ENCODE data around the gene GPR137B. TPM values are rescaled to one million over a fixed set of nuclear protein-coding genes. Genes with fewer than 3 reads are reported as not detected.

Gene GPR137B
- total and polyA plus RNA-seq, 2 donors (not counting 1 experiment from before 2014, with no cell fraction given), result 12.9 to 13.6 TPM

DNA sequence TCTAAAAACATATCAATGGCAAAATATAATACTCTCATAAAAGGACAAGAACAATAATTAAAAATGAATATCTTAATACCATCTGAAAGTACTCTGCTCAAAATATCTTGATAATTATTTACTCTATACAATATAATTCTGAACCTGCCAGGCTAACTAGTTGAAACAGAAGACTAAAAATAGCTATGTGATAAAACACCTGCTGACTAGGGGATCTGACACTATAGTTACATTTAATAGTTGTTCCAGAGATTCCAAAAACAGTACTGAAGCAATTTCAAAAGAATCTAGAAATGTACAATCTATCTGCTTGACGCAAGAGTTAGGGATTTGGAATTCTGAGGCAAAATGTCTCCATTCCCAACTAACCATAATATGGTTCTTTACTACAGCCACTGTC is 109.2 kb downstream of the GPR137B start:
- H3K9ac ChIP-seq (ENCODE audit: insufficient read depth, low read length), result no peak overlapping the region
- no peak overlapping the region for H3K4me3 ChIP-seq (replicated peaks in 1 of 4; ENCODE audit: control extremely low read depth in 1 of 4, insufficient read depth in 1 of 4, low read depth in 3 of 4, low read length in 4 of 4)
- H2AFZ ChIP-seq (ENCODE audit: low read length), result no peak overlapping the region
- no peak for DNase-seq (ENCODE audit: low read depth in 2 of 2)
- TF ChIP-seq CTCF (conservative IDR thresholded peaks at IDR 0.05 in 1 of 2, IDR thresholded peaks at IDR 0.05 in 1 of 2; ENCODE audit: low read depth in 1 of 2, low read length in 2 of 2), result no peak
- no peak for TF ChIP-seq EZH2 (IDR thresholded peaks at IDR 0.05; ENCODE audit: low read length, missing control alignments)
- no peaks in the 10 kb centered on the region for H3K4me1 ChIP-seq (ENCODE audit: control insufficient read depth, extremely low read depth, insufficient read depth, low read length)
- H4K20me1 ChIP-seq (ENCODE audit: control insufficient read depth, extremely low read depth, insufficient read depth, low read length), result no peaks in the 10 kb centered on the region
- no peak overlapping the region for H3K27ac ChIP-seq (ENCODE audit: insufficient read depth, low read length)
- no peaks in the 10 kb centered on the region for H3K36me3 ChIP-seq (ENCODE audit: control insufficient read depth, insufficient read depth, low read length)
- H3K4me2 ChIP-seq (ENCODE audit: extremely low read depth, insufficient read depth, low read length), result no peak overlapping the region
- H3K27me3 ChIP-seq (ENCODE audit: control insufficient read depth, insufficient read depth, low read length), result no peaks in the 10 kb centered on the region
- no peaks in the 10 kb centered on the region for H3K79me2 ChIP-seq (ENCODE audit: control insufficient read depth, insufficient read depth, low read length)
- no peaks in the 10 kb centered on the region for H3K9me3 ChIP-seq (ENCODE audit: control insufficient read depth, insufficient read depth, low read depth, low read length)

GRCh38 chr1:236253119-236253518 is 110.8 kb downstream of the GPR137B start:
- DNase-seq (ENCODE audit: low read depth in 2 of 2), result no peak
- H3K4me3 ChIP-seq (replicated peaks in 1 of 4; ENCODE audit: control extremely low read depth in 1 of 4, insufficient read depth in 1 of 4, low read depth in 3 of 4, low read length in 4 of 4), result no peak overlapping the region
- no peak overlapping the region for H2AFZ ChIP-seq (ENCODE audit: low read length)
- H3K36me3 ChIP-seq (ENCODE audit: control insufficient read depth, insufficient read depth, low read length), result no peaks in the 10 kb centered on the region
- H3K79me2 ChIP-seq (ENCODE audit: control insufficient read depth, insufficient read depth, low read length), result no peaks in the 10 kb centered on the region
- TF ChIP-seq EZH2 (IDR thresholded peaks at IDR 0.05; ENCODE audit: low read length, missing control alignments) (no peak), CTCF (conservative IDR thresholded peaks at IDR 0.05 in 1 of 2, IDR thresholded peaks at IDR 0.05 in 1 of 2; ENCODE audit: low read depth in 1 of 2, low read length in 2 of 2) (no peak)
- H3K27ac ChIP-seq (ENCODE audit: insufficient read depth, low read length), result no peak overlapping the region
- H3K9me3 ChIP-seq (ENCODE audit: control insufficient read depth, insufficient read depth, low read depth, low read length), result no peaks in the 10 kb centered on the region
- H3K4me2 ChIP-seq (ENCODE audit: extremely low read depth, insufficient read depth, low read length), result no peak overlapping the region
- H3K4me1 ChIP-seq (ENCODE audit: control insufficient read depth, extremely low read depth, insufficient read depth, low read length), result no peaks in the 10 kb centered on the region
- H3K9ac ChIP-seq (ENCODE audit: insufficient read depth, low read length), result no peak overlapping the region
- H3K27me3 ChIP-seq (ENCODE audit: control insufficient read depth, insufficient read depth, low read length), result no peaks in the 10 kb centered on the region
- no peaks in the 10 kb centered on the region for H4K20me1 ChIP-seq (ENCODE audit: control insufficient read depth, extremely low read depth, insufficient read depth, low read length)

DNA sequence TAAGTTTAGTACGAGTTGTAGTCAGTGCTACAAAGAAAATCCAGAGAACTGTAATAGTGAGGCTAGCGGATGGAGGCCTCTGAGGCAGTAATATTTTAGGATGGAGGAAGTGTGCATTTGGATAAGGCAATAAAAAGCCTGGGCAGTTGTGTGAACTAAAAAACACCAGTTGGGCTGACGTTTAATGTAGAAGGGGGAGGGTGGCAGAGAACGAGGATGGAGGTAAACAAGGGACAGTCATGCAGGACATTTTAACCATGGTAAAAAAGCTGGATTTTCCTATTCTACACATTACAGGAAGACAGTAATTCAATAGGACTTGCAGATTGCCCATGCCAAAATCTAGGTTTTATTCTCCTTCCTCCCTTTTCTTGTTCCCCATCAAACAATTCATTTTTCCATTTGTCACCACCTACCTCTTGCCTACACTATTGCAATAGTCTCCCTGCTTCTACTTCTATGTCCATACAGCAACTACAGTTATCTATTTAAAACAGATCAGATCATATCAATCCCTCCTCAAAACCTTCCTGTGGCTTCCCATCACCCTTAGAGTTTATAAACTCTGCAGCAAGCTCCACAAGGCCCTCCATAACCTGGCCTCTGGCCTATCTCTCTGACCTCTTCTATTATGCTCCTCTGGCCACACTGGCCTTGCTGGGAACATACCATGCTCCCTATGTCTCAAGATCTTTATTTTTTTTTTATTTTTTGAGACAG is 111.7 kb downstream of the GPR137B start:
- no peak overlapping the region for H3K4me2 ChIP-seq (ENCODE audit: extremely low read depth, insufficient read depth, low read length)
- no peak overlapping the region for H2AFZ ChIP-seq (ENCODE audit: low read length)
- no peak for DNase-seq (ENCODE audit: low read depth in 2 of 2)
- H4K20me1 ChIP-seq (ENCODE audit: control insufficient read depth, extremely low read depth, insufficient read depth, low read length), result no peaks in the 10 kb centered on the region
- no peaks in the 10 kb centered on the region for H3K9me3 ChIP-seq (ENCODE audit: control insufficient read depth, insufficient read depth, low read depth, low read length)
- H3K79me2 ChIP-seq (ENCODE audit: control insufficient read depth, insufficient read depth, low read length), result no peaks in the 10 kb centered on the region
- H3K27me3 ChIP-seq (ENCODE audit: control insufficient read depth, insufficient read depth, low read length), result no peaks in the 10 kb centered on the region
- H3K9ac ChIP-seq (ENCODE audit: insufficient read depth, low read length), result no peak overlapping the region
- no peak overlapping the region for H3K4me3 ChIP-seq (replicated peaks in 1 of 4; ENCODE audit: control extremely low read depth in 1 of 4, insufficient read depth in 1 of 4, low read depth in 3 of 4, low read length in 4 of 4)
- H3K36me3 ChIP-seq (ENCODE audit: control insufficient read depth, insufficient read depth, low read length), result no peaks in the 10 kb centered on the region
- no peak for TF ChIP-seq EZH2 (IDR thresholded peaks at IDR 0.05; ENCODE audit: low read length, missing control alignments)
- no peak for TF ChIP-seq CTCF (conservative IDR thresholded peaks at IDR 0.05 in 1 of 2, IDR thresholded peaks at IDR 0.05 in 1 of 2; ENCODE audit: low read depth in 1 of 2, low read length in 2 of 2)
- H3K4me1 ChIP-seq (ENCODE audit: control insufficient read depth, extremely low read depth, insufficient read depth, low read length), result no peaks in the 10 kb centered on the region
- no peak overlapping the region for H3K27ac ChIP-seq (ENCODE audit: insufficient read depth, low read length)

Measured in fibroblast of lung (primary cell).